ENCODE measurements around the gene CECR2.

CECR2 gene

GRCh38 chr22:17578136-17578754 lies 209.0 kb downstream of the CECR2 start:
- FAIRE-seq = no peak

GRCh38 chr22:17579535-17579981 lies 210.3 kb downstream of the CECR2 start:
- no peak for FAIRE-seq

- no peak for FAIRE-seq
Observed at GRCh38 chr22:17580441-17581031, 211.3 kb downstream of the CECR2 start.

GRCh38 chr22:17581056-17581455 lies 211.8 kb downstream of the CECR2 start:
- FAIRE-seq = no peak

- FAIRE-seq = no peak
Observed at GRCh38 chr22:17581631-17582030, 212.4 kb downstream of the CECR2 start.

- FAIRE-seq = no peak
Observed at GRCh38 chr22:17583151-17583550, 213.9 kb downstream of the CECR2 start.

GRCh38 chr22:17586831-17587440 lies 217.7 kb downstream of the CECR2 start:
- no peak for FAIRE-seq

- no peak for FAIRE-seq
Observed at GRCh38 chr22:17587629-17588028, 218.4 kb downstream of the CECR2 start.

- FAIRE-seq = no peak
Observed at GRCh38 chr22:17588606-17589005, 219.3 kb downstream of the CECR2 start.

- no peak for FAIRE-seq
Observed at GRCh38 chr22:17589810-17590375, 220.6 kb downstream of the CECR2 start.

GRCh38 chr22:17590586-17590985 lies 221.3 kb downstream of the CECR2 start:
- no peak for FAIRE-seq

GRCh38 chr22:17592201-17592600 lies 222.9 kb downstream of the CECR2 start:
- no peak for FAIRE-seq

- FAIRE-seq = no peak
Observed at GRCh38 chr22:17596226-17596625, 227.0 kb downstream of the CECR2 start.

GRCh38 chr22:17597217-17597616 lies 228.0 kb downstream of the CECR2 start:
- no peak for FAIRE-seq

GRCh38 chr22:17598318-17598717 lies 229.1 kb downstream of the CECR2 start:
- no peak for FAIRE-seq

GRCh38 chr22:17601031-17601430 lies 231.8 kb downstream of the CECR2 start:
- no peak for FAIRE-seq

- no peak for FAIRE-seq
Observed at GRCh38 chr22:17603668-17604067, 234.4 kb downstream of the CECR2 start.

- FAIRE-seq = no peak
Observed at GRCh38 chr22:17606496-17606895, 237.2 kb downstream of the CECR2 start.

All from A204.1 (cell line).